Stimulated activated memory B cell treated with anti-CD40 and anti-IgM and Interleukin-4, amounts not matched to agents 10 μg/mL and 1 μg/mL and 100 μg/mL, for 72 hours (primary cell): Measurements from ENCODE around the gene LINGO1.

Experiments used
- ATAC-seq: fragments of 150-1000 bp; cut with Tn5 transposase; 2 replicates; pipeline ENCODE4 v1.10.0; 2021
- H3K27ac Mint-ChIP-seq: one replicate; pipeline ENCODE4 v1.8.0; 2022; ENCODE audit warnings: mild to moderate bottlenecking, mixed read lengths
- H3K27me3 Mint-ChIP-seq: one replicate; pipeline ENCODE4 v1.8.0; 2022; ENCODE audit warnings: mixed read lengths
- H3K36me3 Mint-ChIP-seq: one replicate; pipeline ENCODE4 v1.8.0; 2022; ENCODE audit warnings: mixed read lengths
- H3K4me1 Mint-ChIP-seq: one replicate; pipeline ENCODE4 v1.8.0; 2022; ENCODE audit warnings: mixed read lengths
- H3K4me3 Mint-ChIP-seq: one replicate; pipeline ENCODE4 v1.8.0; 2022; ENCODE audit warnings: mild to moderate bottlenecking, moderate library complexity, mixed read lengths
- H3K9me3 Mint-ChIP-seq: one replicate; pipeline ENCODE4 v1.8.0; 2022; ENCODE audit warnings: mixed read lengths

The LINGO1 gene

GRCh38 chr15:77588126-77588525, 44.6 kb downstream of the LINGO1 start:
- H3K36me3 Mint-ChIP-seq, result no peaks in the 10 kb centered on the region
- H3K4me3 Mint-ChIP-seq, result no peak overlapping the region
- H3K4me1 Mint-ChIP-seq, result peaks cover 5% of the 10 kb centered on the region
- no peak overlapping the region for H3K27ac Mint-ChIP-seq
- H3K27me3 Mint-ChIP-seq, result peaks cover 51% of the 10 kb centered on the region
- no peak for ATAC-seq
- H3K9me3 Mint-ChIP-seq, result no peaks in the 10 kb centered on the region

- ATAC-seq, result no peak
- Mint-ChIP-seq H3K4me1 (peaks cover 9% of the 10 kb centered on the region), H3K27me3 (peaks cover 46% of the 10 kb centered on the region)
These were observed 48.0 kb downstream of the LINGO1 start for GRCh38 chr15:77584691-77585090.

DNA sequence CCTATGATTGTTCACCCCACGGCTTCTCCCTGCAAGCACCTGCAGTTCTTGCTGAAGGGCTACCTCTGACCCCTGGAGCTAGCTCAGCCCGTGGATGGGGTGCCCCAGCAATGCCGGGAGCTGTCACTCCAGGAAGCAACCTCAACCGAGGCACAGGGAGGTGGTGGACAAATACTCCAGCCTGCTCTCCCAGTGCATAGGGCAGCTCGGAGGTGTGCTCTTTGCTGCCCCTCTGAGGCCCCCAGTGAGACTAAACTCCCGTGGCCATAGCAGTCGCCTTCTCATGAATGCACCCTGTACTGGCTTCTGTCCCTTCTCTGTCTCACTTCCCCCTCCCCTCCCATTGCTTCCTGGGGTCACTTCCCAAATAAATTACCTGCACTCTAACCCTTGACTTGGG, 48.5 kb downstream of the LINGO1 start:
- no peak for ATAC-seq
- Mint-ChIP-seq H3K4me1 (peaks cover 9% of the 10 kb centered on the region), H3K27me3 (peaks cover 47% of the 10 kb centered on the region), H3K27ac (no peak overlapping the region), H3K4me3 (no peak overlapping the region), H3K36me3 (no peaks in the 10 kb centered on the region), H3K9me3 (no peaks in the 10 kb centered on the region)

More at GRCh38 chr15:77584691-77585090, 48.0 kb downstream of the LINGO1 start:
- Mint-ChIP-seq H3K9me3 (no peaks in the 10 kb centered on the region), H3K27ac (no peak overlapping the region), H3K4me3 (no peak overlapping the region), H3K36me3 (no peaks in the 10 kb centered on the region)

GRCh38 chr15:77582763-77583162, 49.9 kb downstream of the LINGO1 start:
- no peaks in the 10 kb centered on the region for H3K9me3 Mint-ChIP-seq
- ATAC-seq, result no peak
- peaks cover 49% of the 10 kb centered on the region for H3K27me3 Mint-ChIP-seq
- no peak overlapping the region for H3K4me3 Mint-ChIP-seq
- no peaks in the 10 kb centered on the region for H3K36me3 Mint-ChIP-seq
- H3K27ac Mint-ChIP-seq, result no peak overlapping the region
- H3K4me1 Mint-ChIP-seq, result peaks cover 9% of the 10 kb centered on the region

DNA sequence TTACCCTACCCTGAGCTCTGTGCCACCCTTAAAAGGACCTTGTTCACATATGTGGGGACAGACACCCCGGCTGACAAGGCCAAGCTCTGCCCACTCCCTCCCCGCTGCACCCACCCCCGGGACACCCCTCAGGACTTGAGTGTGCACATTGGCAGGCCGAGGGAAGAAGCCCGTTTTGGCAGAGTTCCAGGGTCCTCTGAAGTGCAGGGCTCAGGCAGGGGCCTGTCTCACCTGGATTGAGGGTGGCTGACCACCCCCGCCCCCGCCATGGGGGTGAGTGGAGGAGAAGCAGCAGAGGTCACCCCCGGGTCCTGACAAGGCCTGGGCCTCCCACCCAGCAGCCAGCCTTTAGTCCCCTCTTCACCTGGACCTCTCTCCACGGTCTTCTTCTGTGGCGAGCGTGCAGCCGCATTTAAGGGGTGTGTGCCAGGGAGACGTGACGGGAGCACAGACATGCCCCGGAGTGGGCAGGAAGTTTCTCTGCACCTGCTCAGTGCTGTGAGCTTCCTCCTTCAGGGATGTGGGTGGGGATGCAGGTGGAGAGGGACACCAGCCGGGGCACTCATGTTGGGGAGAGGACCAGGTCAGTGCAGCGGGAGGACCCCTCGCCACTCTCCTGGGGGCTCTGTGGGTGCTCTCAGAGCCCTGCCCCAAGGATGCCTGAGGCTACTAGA, 50.7 kb downstream of the LINGO1 start:
- no peaks in the 10 kb centered on the region for H3K9me3 Mint-ChIP-seq
- no peaks in the 10 kb centered on the region for H3K36me3 Mint-ChIP-seq
- no peak for ATAC-seq
- H3K4me3 Mint-ChIP-seq, result no peak overlapping the region
- no peak overlapping the region for H3K27ac Mint-ChIP-seq
- H3K4me1 Mint-ChIP-seq, result peaks cover 9% of the 10 kb centered on the region
- H3K27me3 Mint-ChIP-seq, result peaks cover 49% of the 10 kb centered on the region

- Mint-ChIP-seq H3K27me3 (peaks cover 48% of the 10 kb centered on the region), H3K4me1 (peaks cover 9% of the 10 kb centered on the region), H3K9me3 (no peaks in the 10 kb centered on the region), H3K4me3 (no peak overlapping the region), H3K27ac (no peak overlapping the region), H3K36me3 (no peaks in the 10 kb centered on the region)
- ATAC-seq, result no peak
These were observed 51.6 kb downstream of the LINGO1 start for GRCh38 chr15:77580996-77581682.

DNA sequence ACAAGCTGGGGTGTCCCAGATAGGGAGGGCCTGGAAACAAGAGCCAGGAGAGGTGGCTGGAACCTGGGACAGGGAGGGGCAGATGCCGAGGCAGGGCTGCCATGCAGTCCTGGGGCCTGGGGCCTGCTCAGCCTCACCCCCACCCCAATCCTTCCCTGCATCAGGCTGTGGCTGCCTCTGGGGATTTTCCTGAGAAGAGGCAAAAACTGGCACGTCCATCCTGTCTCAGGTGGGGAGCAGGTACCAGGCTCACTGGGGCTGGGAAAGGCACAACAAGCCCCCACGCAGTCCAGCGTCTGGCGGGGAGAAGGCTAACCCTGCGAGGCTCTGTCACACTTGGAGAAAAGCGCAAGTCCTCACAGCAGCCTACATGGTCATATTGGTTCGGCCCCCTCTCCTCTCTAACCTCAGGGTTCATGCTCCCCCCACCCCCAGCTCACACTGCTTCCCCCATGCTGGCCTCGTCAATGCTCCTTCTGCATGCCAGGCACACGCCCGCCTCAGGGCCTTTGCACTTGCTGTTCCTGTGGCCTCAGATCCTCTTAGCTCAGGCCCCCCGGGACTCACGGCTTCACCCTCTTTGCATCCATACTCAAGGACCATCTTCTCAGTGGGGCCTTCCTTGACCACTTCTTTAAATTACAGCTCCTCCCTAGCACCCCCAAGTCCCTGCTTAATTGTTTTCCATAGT, 53.1 kb downstream of the LINGO1 start:
- no peak for ATAC-seq
- Mint-ChIP-seq H3K4me1 (peaks cover 9% of the 10 kb centered on the region), H3K27me3 (peaks cover 42% of the 10 kb centered on the region), H3K9me3 (no peaks in the 10 kb centered on the region), H3K36me3 (no peaks in the 10 kb centered on the region), H3K27ac (no peak overlapping the region), H3K4me3 (no peak overlapping the region)

DNA sequence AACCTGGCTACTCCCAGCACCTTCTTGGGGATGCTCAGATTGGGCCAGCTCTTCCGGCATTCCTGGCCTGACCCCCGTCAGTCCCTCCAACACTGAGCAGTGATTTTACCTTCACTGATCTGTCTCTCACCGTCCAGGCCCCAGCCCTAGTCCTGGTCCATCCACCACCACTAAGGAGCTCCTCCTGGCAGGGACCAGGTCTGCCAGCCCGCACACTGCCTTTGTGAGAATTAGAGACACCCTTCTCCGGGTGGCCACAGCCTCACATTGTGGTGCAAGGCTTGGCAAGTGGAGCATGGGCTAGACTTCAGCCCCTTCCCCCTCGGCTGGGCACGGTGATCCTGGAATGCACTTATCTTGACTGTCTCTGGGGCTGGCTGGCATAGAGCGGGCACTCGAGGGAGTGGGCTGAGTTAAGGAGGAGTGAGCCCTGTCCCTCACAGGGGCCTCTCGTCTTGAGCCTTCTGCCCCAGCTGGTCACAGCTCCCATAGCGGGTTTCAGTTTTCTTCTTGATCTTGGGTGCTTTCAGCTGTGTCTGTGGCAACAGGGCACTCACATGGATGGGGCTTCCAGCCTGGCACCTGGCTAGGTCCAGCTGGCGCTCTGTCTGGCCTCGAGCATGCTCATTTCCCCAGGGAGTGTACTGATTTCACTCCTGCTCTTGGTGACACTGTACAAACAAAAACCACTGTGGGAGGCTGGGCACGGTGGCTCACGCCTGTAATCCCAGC, 53.9 kb downstream of the LINGO1 start:
- H3K27me3 Mint-ChIP-seq, result peaks cover 36% of the 10 kb centered on the region
- H3K27ac Mint-ChIP-seq, result no peak overlapping the region
- H3K36me3 Mint-ChIP-seq, result no peaks in the 10 kb centered on the region
- ATAC-seq, result no peak
- no peaks in the 10 kb centered on the region for H3K9me3 Mint-ChIP-seq
- peaks cover 4% of the 10 kb centered on the region for H3K4me1 Mint-ChIP-seq
- H3K4me3 Mint-ChIP-seq, result no peak overlapping the region

DNA sequence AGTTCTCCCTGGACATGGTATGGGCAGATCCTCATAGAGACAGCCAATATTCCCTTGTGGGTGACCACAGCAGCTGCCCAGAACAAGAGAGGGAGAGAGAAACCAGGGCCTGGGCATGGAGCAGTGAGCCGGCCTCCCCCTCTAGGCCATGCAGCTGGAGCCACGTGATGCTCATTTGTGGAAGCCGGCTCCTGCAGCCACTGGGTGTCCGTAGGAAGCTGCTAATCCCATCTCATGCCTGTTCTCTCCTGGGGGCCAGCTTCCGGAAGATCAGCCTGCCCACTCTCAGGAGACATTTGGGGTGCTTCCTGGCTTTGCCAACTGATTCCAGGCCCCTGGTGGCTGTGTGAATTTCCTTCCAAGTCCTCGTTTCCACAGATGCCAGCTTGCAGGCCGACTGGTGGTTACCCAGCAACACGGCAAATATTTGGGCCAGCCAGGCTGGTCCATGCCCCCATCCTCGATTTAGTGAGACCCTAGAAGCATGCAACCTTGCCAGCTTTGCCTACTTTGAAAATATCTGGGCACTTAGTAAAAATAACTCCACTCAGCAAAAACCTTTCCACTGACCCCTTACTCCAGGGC, 55.3 kb downstream of the LINGO1 start:
- Mint-ChIP-seq H3K27me3 (peaks cover 27% of the 10 kb centered on the region), H3K4me1 (peaks cover 4% of the 10 kb centered on the region), H3K36me3 (no peaks in the 10 kb centered on the region), H3K4me3 (no peak overlapping the region), H3K9me3 (no peaks in the 10 kb centered on the region), H3K27ac (no peak overlapping the region)
- ATAC-seq, result no peak

DNA sequence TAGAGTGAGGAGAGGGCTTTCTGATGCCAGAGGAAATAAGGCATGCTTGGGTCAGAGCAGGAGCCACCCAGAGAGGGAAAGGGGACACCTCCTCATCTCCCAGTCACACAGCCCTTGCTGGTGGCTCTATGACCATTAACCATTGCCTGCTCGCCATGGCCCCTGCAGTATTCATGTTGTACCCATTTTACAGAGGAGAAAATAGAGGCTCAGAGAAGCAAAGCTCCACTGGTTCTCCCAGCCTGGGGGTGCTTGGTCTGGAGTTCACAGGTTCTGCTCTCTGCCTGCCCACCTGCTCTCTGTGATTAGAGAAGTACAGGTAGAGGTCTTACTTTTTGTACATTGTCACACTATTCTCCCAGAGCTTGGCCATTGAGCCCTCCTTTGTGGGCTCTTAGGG, 56.2 kb downstream of the LINGO1 start:
- H3K27me3 Mint-ChIP-seq, result peaks cover 26% of the 10 kb centered on the region
- H3K27ac Mint-ChIP-seq, result no peak overlapping the region
- no peaks in the 10 kb centered on the region for H3K36me3 Mint-ChIP-seq
- H3K4me3 Mint-ChIP-seq, result no peak overlapping the region
- no peak for ATAC-seq
- no peaks in the 10 kb centered on the region for H3K9me3 Mint-ChIP-seq
- peaks cover 4% of the 10 kb centered on the region for H3K4me1 Mint-ChIP-seq

DNA sequence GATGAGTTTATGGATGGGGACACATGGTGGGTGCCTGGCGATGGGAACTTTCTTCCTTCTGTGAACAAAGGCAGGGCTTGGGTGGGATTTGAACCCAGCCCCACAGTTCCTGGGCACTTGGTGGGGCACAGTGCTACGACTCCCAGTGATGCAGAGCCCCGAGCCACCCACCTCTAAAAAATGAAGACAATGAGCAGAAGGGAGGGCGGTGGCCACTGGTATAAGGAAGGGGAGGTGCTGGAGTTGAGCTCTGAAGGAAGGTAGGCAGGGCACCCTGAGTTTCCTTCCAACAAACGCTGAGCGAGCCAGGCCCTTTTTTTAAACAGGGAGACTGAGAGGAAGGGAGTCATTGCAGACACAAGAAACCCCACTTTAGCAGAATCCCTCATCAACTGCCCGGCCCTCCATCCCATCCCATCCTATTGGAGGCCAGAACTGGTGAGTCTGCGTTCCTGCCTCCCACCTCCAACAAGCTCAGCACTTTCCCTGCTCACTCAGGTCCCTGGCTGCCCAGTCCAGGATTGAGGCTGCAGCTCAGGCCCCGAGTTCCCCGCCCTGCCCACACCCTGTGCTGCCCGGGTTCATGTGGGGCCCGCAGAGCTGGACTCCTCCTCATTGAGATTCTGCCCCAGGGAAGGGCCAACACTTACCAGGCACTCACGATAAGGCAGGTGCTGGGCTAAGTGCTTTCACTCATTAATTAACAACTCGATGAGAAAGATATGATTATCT, 57.3 kb downstream of the LINGO1 start:
- ATAC-seq, result no peak
- Mint-ChIP-seq H3K9me3 (no peaks in the 10 kb centered on the region), H3K27ac (no peak overlapping the region), H3K4me3 (no peak overlapping the region), H3K27me3 (peaks cover 36% of the 10 kb centered on the region), H3K36me3 (no peaks in the 10 kb centered on the region), H3K4me1 (no peaks in the 10 kb centered on the region)

DNA sequence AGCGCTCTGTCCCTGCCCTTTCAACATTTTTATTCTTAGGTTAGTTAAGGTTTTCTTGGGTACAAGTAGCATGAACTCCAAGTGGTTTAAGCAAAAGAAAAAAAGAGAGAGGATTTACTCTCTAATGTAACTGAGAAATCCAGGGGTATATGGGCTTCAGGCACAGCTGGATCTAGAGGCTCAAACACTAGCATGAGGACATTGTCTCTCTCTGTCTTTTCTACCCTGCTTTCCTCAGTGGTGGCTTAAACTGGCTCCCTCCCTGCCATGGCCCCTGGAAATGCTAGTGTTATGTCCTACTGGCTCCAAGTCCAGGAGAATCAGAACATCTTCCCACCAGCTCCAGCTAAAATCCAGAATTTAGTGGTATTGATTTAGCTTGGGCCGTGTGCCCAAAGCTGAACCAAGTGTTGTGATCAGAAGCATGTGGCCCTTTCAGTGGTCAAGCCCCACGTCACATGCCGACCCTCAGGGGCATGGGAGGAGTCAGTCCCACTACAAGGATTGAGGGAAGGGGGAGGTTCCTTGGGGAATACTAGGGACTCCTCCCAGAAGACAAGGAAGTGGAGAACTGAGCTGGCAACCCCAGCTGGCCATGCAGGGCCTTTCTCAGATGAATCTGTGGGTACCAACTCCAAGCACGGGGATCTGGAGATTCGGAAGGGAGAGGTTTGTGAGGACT, 58.0 kb downstream of the LINGO1 start:
- H3K36me3 Mint-ChIP-seq, result no peaks in the 10 kb centered on the region
- H3K9me3 Mint-ChIP-seq, result no peaks in the 10 kb centered on the region
- peaks cover 43% of the 10 kb centered on the region for H3K27me3 Mint-ChIP-seq
- ATAC-seq, result no peak
- H3K4me1 Mint-ChIP-seq, result peaks cover 2% of the 10 kb centered on the region
- no peak overlapping the region for H3K27ac Mint-ChIP-seq
- H3K4me3 Mint-ChIP-seq, result no peak overlapping the region

- Mint-ChIP-seq H3K27ac (no peak overlapping the region), H3K27me3 (peaks cover 42% of the 10 kb centered on the region), H3K9me3 (no peaks in the 10 kb centered on the region), H3K4me1 (peaks cover 7% of the 10 kb centered on the region), H3K36me3 (no peaks in the 10 kb centered on the region), H3K4me3 (no peak overlapping the region)
- ATAC-seq, result no peak
These were observed 58.9 kb downstream of the LINGO1 start for GRCh38 chr15:77573802-77574201.

DNA sequence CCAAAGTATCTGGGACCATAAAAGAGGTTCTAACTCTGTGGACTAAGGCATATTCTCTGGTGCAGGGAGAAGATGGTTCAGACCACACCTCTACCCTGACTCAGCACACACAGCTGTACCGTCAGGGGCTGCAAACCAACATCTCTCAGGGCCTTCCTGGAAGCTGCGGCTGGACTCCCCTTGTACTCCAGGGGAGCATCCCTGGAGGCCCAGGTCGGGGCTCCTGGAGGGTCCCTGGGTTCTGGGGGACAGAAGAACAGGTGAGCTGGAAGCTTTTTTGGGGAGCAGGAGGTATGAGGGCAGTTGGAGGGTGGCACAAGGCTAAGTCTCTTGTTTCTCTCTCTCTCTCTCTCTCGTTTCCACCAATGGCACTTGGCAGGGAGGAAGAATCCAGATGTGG, 60.5 kb downstream of the LINGO1 start:
- no peak overlapping the region for H3K27ac Mint-ChIP-seq
- ATAC-seq, result no peak
- H3K4me1 Mint-ChIP-seq, result peaks cover 7% of the 10 kb centered on the region
- no peak overlapping the region for H3K4me3 Mint-ChIP-seq
- H3K36me3 Mint-ChIP-seq, result no peaks in the 10 kb centered on the region
- H3K27me3 Mint-ChIP-seq, result peaks cover 34% of the 10 kb centered on the region
- H3K9me3 Mint-ChIP-seq, result no peaks in the 10 kb centered on the region
